Neural progenitor cell (in vitro differentiated cells): ENCODE data around the gene PLA2G2E.

ENCODE experiments used
- CTCF ChIP-seq: fragments of 200-600 bp; sonication (generic); IDR thresholded peaks from 2 replicates; pipeline ENCODE4 v1.5.1; 2017; ENCODE audit warnings: antibody characterized with exemption, mild to moderate bottlenecking
- EZH2 ChIP-seq: fragments of 200-600 bp; sonication (generic); IDR thresholded peaks from 2 replicates; pipeline ENCODE4 v1.6.1; 2017; ENCODE audit warnings: antibody characterized with exemption, mild to moderate bottlenecking, moderate library complexity
- EZH2phosphoT487 ChIP-seq: fragments of 200-600 bp; sonication (generic); IDR thresholded peaks from 2 replicates; pipeline ENCODE4 v1.6.1; 2017; ENCODE audit warnings: antibody characterized with exemption

- TF ChIP-seq CTCF: no peak
- no peak for TF ChIP-seq EZH2
- TF ChIP-seq EZH2phosphoT487: no peak
These were observed 45.4 kb downstream of the PLA2G2E start for GRCh38 chr1:19877821-19878636.
